ENCODE data around the gene MYO15A. TPM values are rescaled to one million over a fixed set of nuclear protein-coding genes. Genes with fewer than 3 reads are reported as not detected.

Gene MYO15A
- total RNA-seq = 0.22 and 0.27 TPM in 2 replicates

GRCh38 chr17:18108401-18109312 is at the start of gene MYO15A:
Gene MYO15A (plus strand): TSS chr17:18108756. CDS start chr17:18118801, 10,045 bp downstream.

GRCh38 chr17:18087610-18088491 is 20.7 kb upstream of the MYO15A start, which contains the start of gene DRG2:
Gene DRG2 (plus strand): TSS chr17:18087948. CDS start chr17:18088024, 76 bp downstream.

GRCh38 chr17:18183334-18184142 is 75.0 kb downstream of the MYO15A start, which contains the start of gene ALKBH5:
Gene ALKBH5 (plus strand): TSS chr17:18183828. CDS start chr17:18184244, 416 bp downstream.

GRCh38 chr17:18225121-18225641 is 116.6 kb downstream of the MYO15A start, which contains the start of gene LLGL1:
Gene LLGL1 (plus strand): TSS chr17:18225635. CDS start chr17:18225683, 48 bp downstream.

Other genes starting within 250 kb of the MYO15A start
- gene TOM1L2, start 136.4 kb upstream of the MYO15A start, total RNA-seq = 28.6 and 42.4 TPM in 2 replicates
- 1.3 and 1.9 TPM in 2 replicates for gene DRC3, start 135.9 kb upstream of the MYO15A start, total RNA-seq
- 20.1 and 23.1 TPM in 2 replicates for gene ATPAF2, start 69.6 kb upstream of the MYO15A start, total RNA-seq
- gene GID4, start 69.3 kb upstream of the MYO15A start, total RNA-seq = 8.1 and 11.2 TPM in 2 replicates
- gene DRG2, start 20.8 kb upstream of the MYO15A start, total RNA-seq = 36.6 and 47.3 TPM in 2 replicates
- 100 and 115 TPM in 2 replicates for gene ALKBH5, start 75.1 kb downstream of the MYO15A start, total RNA-seq
- gene LLGL1, start 116.9 kb downstream of the MYO15A start, total RNA-seq = 33.8 and 38.3 TPM in 2 replicates
- gene FLII, start 150.0 kb downstream of the MYO15A start, total RNA-seq = 253 and 319 TPM in 2 replicates
- gene MIEF2, start 151.9 kb downstream of the MYO15A start, total RNA-seq = 7.8 and 8.0 TPM in 2 replicates
- gene TOP3A, start 206.2 kb downstream of the MYO15A start, total RNA-seq = 58.6 and 62.0 TPM in 2 replicates
- gene SMCR8, start 206.5 kb downstream of the MYO15A start, total RNA-seq = 20.6 and 25.0 TPM in 2 replicates

Measured in thoracic aorta endothelial cell (primary cell).